Fibroblast of lung (primary cell): ENCODE data around the gene DNAJC10. TPM values are rescaled to one million over a fixed set of nuclear protein-coding genes. Genes with fewer than 3 reads are reported as not detected.

ENCODE experiments used
- DNase-seq, 2 donors: peaks; one replicate each; pipeline versions ENCODE4 v3.0.0 to v3.0.0-alpha.2; 2010; ENCODE audit warnings: low read depth in 2 of 2
- H2AFZ ChIP-seq: 2 replicates; pipeline ENCODE4 v1.5.1; 2012; ENCODE audit warnings: low read length, control low read depth, inconsistent platforms
- H3K27ac ChIP-seq: 2 replicates; pipeline ENCODE4 v1.5.1; 2011; ENCODE audit warnings: low read length, control low read depth; ENCODE audit not compliant: insufficient read depth
- H3K27me3 ChIP-seq: 2 replicates; pipeline ENCODE4 v1.5.1; 2011; ENCODE audit warnings: mild to moderate bottlenecking, low read length; ENCODE audit not compliant: control insufficient read depth, insufficient read depth
- H3K36me3 ChIP-seq: 2 replicates; pipeline ENCODE4 v1.5.1; 2011; ENCODE audit warnings: low read length; ENCODE audit not compliant: control insufficient read depth, insufficient read depth
- H3K4me1 ChIP-seq: 2 replicates; pipeline ENCODE4 v1.5.1; 2011; ENCODE audit warnings: low read length; ENCODE audit not compliant: control insufficient read depth, insufficient read depth; ENCODE audit errors: extremely low read depth
- H3K4me2 ChIP-seq: 2 replicates; pipeline ENCODE4 v1.5.1; 2011; ENCODE audit warnings: low read length, control low read depth; ENCODE audit not compliant: insufficient read depth; ENCODE audit errors: extremely low read depth
- H3K4me3 ChIP-seq, 4 experiments: fragments of 200-600 bp in 1 of 4; sonication (generic) in 1 of 4; replicated peaks in 1 of 4; 2 replicates each; pipeline ENCODE4 v1.5.1; 2011 to 2016; ENCODE audit warnings: low read length in 4 of 4, low read depth in 3 of 4, mild to moderate bottlenecking in 3 of 4, control low read depth in 2 of 4, inconsistent platforms in 1 of 4, mixed read lengths in 1 of 4; ENCODE audit not compliant: insufficient read depth in 1 of 4; ENCODE audit errors: control extremely low read depth in 1 of 4
- H3K79me2 ChIP-seq: 2 replicates; pipeline ENCODE4 v1.5.1; 2012; ENCODE audit warnings: mild to moderate bottlenecking, low read length, inconsistent platforms; ENCODE audit not compliant: control insufficient read depth, insufficient read depth
- H3K9ac ChIP-seq: 2 replicates; pipeline ENCODE4 v1.5.1; 2011; ENCODE audit warnings: mild to moderate bottlenecking, low read length, control low read depth; ENCODE audit not compliant: insufficient read depth
- H3K9me3 ChIP-seq: 2 replicates; pipeline ENCODE4 v1.5.1; 2012; ENCODE audit warnings: low read depth, low read length; ENCODE audit not compliant: control insufficient read depth, insufficient read depth
- H4K20me1 ChIP-seq: 2 replicates; pipeline ENCODE4 v1.5.1; 2011; ENCODE audit warnings: low read length; ENCODE audit not compliant: control insufficient read depth, insufficient read depth; ENCODE audit errors: extremely low read depth
- EZH2 ChIP-seq: IDR thresholded peaks from 2 replicates; pipeline ENCODE4 v1.5.1; 2012; ENCODE audit warnings: low read length, control low read depth, mild to moderate bottlenecking; ENCODE audit errors: missing control alignments
- polyA plus RNA-seq, 2 donors: library from polyadenylated mRNA; depleted of rRNA in 1 of 2; stranded (reverse) in 1 of 2; unstranded in 1 of 2; fragments of >200 nt; gene quantifications; 2 replicates each; pipeline ENCODE4 v1.2.1, GENCODE V29; 2011 to 2012; ENCODE audit warnings: missing spikeins in 1 of 2
- total RNA-seq: library from RNA; depleted of rRNA; stranded (reverse); fragments of >200 nt; gene quantifications from 2 replicates; pipeline ENCODE4 v1.2.1, GENCODE V29; 2014
- TF ChIP-seq, protein P1 (sequence below), 2 donors: IDR thresholded peaks in 1 of 2; conservative IDR thresholded peaks in 1 of 2; 1 replicate in 1 of 2; 2 replicates in 1 of 2; pipeline ENCODE4 v1.5.1; 2011 to 2012; ENCODE audit warnings: low read length in 2 of 2, control low read depth in 1 of 2, inconsistent platforms in 1 of 2, low read depth in 1 of 2, mild to moderate bottlenecking in 1 of 2

DNAJC10 gene
- total and polyA plus RNA-seq, 2 donors (not counting 1 experiment from before 2014, with no cell fraction given): 86.7 to 102 TPM

- no peaks in the 10 kb centered on the region for H3K4me1 ChIP-seq
- H3K4me3 ChIP-seq: no peak overlapping the region
- no peaks in the 10 kb centered on the region for H3K79me2 ChIP-seq
- H3K9ac ChIP-seq: no peak overlapping the region
- H3K27ac ChIP-seq: no peak overlapping the region
- H3K9me3 ChIP-seq: no peaks in the 10 kb centered on the region
- H4K20me1 ChIP-seq: no peaks in the 10 kb centered on the region
- no peak for DNase-seq
- TF ChIP-seq, protein P1, sequence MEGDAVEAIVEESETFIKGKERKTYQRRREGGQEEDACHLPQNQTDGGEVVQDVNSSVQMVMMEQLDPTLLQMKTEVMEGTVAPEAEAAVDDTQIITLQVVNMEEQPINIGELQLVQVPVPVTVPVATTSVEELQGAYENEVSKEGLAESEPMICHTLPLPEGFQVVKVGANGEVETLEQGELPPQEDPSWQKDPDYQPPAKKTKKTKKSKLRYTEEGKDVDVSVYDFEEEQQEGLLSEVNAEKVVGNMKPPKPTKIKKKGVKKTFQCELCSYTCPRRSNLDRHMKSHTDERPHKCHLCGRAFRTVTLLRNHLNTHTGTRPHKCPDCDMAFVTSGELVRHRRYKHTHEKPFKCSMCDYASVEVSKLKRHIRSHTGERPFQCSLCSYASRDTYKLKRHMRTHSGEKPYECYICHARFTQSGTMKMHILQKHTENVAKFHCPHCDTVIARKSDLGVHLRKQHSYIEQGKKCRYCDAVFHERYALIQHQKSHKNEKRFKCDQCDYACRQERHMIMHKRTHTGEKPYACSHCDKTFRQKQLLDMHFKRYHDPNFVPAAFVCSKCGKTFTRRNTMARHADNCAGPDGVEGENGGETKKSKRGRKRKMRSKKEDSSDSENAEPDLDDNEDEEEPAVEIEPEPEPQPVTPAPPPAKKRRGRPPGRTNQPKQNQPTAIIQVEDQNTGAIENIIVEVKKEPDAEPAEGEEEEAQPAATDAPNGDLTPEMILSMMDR (conservative IDR thresholded peaks at IDR 0.05 in 1 of 2, IDR thresholded peaks at IDR 0.05 in 1 of 2; ENCODE audit: low read depth in 1 of 2, low read length in 2 of 2): no peak
- no peak for TF ChIP-seq EZH2
- H3K27me3 ChIP-seq: peaks cover 2% of the 10 kb centered on the region
- no peaks in the 10 kb centered on the region for H3K36me3 ChIP-seq
- no peak overlapping the region for H2AFZ ChIP-seq
- H3K4me2 ChIP-seq: no peak overlapping the region
These were observed 110.4 kb downstream of the DNAJC10 start for GRCh38 chr2:182826496-182826895.

- Histone ChIP-seq H3K36me3 (no peaks in the 10 kb centered on the region), H3K4me1 (no peaks in the 10 kb centered on the region), H3K9me3 (no peaks in the 10 kb centered on the region), H3K9ac (no peak overlapping the region), H4K20me1 (no peaks in the 10 kb centered on the region), H3K4me2 (no peak overlapping the region), H3K27ac (no peak overlapping the region), H3K27me3 (peaks cover 2% of the 10 kb centered on the region), H3K79me2 (no peaks in the 10 kb centered on the region), H3K4me3 (no peak overlapping the region), H2AFZ (no peak overlapping the region)
- peak in 1 of 2 donors; percentile 12 for DNase-seq
- TF ChIP-seq, protein P1 (conservative IDR thresholded peaks at IDR 0.05 in 1 of 2, IDR thresholded peaks at IDR 0.05 in 1 of 2; ENCODE audit: low read depth in 1 of 2, low read length in 2 of 2): no peak
- TF ChIP-seq EZH2: no peak
These were observed 111.3 kb downstream of the DNAJC10 start for GRCh38 chr2:182827182-182827879.

GRCh38 chr2:182831101-182831500 lies 115.0 kb downstream of the DNAJC10 start:
- H3K27me3 ChIP-seq: peaks cover 2% of the 10 kb centered on the region
- no peaks in the 10 kb centered on the region for H3K79me2 ChIP-seq
- H3K4me3 ChIP-seq: no peak overlapping the region
- no peak overlapping the region for H3K4me2 ChIP-seq
- DNase-seq: no peak
- H3K9ac ChIP-seq: no peak overlapping the region
- H3K27ac ChIP-seq: no peak overlapping the region
- no peaks in the 10 kb centered on the region for H3K36me3 ChIP-seq
- no peak overlapping the region for H2AFZ ChIP-seq
- no peaks in the 10 kb centered on the region for H3K9me3 ChIP-seq
- H4K20me1 ChIP-seq: no peaks in the 10 kb centered on the region
- TF ChIP-seq EZH2: no peak
- TF ChIP-seq, protein P1 (conservative IDR thresholded peaks at IDR 0.05 in 1 of 2, IDR thresholded peaks at IDR 0.05 in 1 of 2; ENCODE audit: low read depth in 1 of 2, low read length in 2 of 2): no peak
- no peaks in the 10 kb centered on the region for H3K4me1 ChIP-seq
